Measurements from ENCODE around the gene UNG. TPM values are rescaled to one million over a fixed set of nuclear protein-coding genes. Genes with fewer than 3 reads are reported as not detected.

Gene UNG
- polyA plus RNA-seq, 1 donor from 2014 or later: 24.6 TPM

DNA sequence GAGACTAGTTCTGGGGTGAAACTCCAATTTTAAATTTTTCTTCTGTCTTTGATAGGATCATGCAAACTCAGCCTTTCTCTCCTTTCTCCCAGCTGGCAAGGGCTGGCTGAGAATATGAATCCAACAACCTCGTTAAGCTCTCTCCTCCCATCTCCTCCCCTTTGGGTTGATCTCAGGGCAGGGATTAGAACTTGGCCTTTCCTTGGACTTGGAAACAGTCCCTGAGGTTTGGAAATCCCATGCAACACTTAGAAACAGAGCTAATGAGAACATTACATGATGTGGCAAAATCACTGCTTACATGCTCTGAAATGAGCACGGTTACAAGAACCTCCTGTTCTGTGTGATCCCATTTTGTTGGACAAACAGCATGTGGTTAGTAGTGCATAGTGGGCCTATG lies 50.6 kb downstream of the UNG start:
- H3K4me3 Mint-ChIP-seq: no peak overlapping the region
- H3K36me3 Mint-ChIP-seq: peaks cover 2% of the 10 kb centered on the region
- no peaks in the 10 kb centered on the region for H3K9me3 Mint-ChIP-seq
- H3K4me1 Mint-ChIP-seq: peaks cover 0 to under 1% (median 0%) of the 10 kb centered on the region in 3 donors
- H3K27ac Mint-ChIP-seq: no peak overlapping the region
- peaks cover 8% of the 10 kb centered on the region for H3K27me3 Mint-ChIP-seq

DNA sequence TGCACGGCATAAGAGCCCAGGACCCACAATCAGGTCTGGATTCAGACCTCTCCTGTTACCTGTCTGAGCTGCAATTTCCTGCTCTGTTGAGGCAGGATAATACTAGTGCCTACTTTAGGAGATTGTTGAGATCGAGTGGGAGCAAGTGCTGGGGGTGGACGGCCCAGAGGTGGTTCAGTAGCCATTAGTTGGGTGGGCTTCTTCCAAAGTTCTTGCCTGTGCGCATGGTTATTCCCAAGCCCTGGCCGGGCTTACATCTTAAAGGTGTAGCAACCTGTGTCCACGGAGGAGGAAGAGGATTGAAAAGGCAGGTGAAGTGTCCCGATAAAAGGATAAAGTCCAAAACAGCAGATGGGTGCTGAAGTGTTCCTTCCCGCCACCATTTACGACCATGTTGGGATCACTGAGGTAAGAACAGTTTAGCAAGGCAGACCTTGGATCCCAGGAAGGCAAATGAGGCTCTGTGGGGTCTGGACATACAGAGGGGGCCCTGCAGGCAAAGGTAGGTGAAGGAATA lies 52.8 kb downstream of the UNG start:
- Mint-ChIP-seq H3K4me3 (peak overlapping the region in 1 of 4 donors; percentile 37), H3K4me1 (peaks cover 3 to 6% (median 5%) of the 10 kb centered on the region in 3 donors), H3K27me3 (peaks cover 4% of the 10 kb centered on the region), H3K36me3 (peaks cover 2% of the 10 kb centered on the region), H3K27ac (peak overlapping the region in 1 of 3 donors; percentile 43), H3K9me3 (no peaks in the 10 kb centered on the region)

DNA sequence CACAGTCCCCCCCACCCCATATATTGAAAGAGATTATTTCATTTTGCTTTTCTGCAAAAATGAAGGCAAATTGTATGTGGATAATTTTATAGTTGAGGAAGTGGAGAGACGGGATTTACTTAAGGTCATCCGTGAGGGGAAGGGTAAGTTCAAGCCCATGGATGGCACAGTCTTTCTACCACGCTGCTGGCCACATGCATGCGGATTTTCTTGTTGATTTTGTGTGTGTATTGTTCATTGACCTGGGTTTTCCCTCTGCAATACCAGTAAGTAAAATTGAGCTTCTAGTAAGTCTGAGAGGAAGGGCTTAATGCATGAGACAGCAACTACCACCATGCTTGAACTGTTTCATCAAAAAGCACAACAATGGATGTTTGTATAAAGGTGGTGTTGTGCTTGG lies 54.1 kb downstream of the UNG start:
- peaks cover 4% of the 10 kb centered on the region for H3K27me3 Mint-ChIP-seq
- no peaks in the 10 kb centered on the region for H3K9me3 Mint-ChIP-seq
- peak overlapping the region in 1 of 4 donors; percentile 51 for H3K4me3 Mint-ChIP-seq
- H3K36me3 Mint-ChIP-seq: peaks cover 2% of the 10 kb centered on the region
- peak overlapping the region in 1 of 3 donors; percentile 73 for H3K27ac Mint-ChIP-seq
- H3K4me1 Mint-ChIP-seq: peaks cover 8 to 12% (median 8%) of the 10 kb centered on the region in 3 donors

DNA sequence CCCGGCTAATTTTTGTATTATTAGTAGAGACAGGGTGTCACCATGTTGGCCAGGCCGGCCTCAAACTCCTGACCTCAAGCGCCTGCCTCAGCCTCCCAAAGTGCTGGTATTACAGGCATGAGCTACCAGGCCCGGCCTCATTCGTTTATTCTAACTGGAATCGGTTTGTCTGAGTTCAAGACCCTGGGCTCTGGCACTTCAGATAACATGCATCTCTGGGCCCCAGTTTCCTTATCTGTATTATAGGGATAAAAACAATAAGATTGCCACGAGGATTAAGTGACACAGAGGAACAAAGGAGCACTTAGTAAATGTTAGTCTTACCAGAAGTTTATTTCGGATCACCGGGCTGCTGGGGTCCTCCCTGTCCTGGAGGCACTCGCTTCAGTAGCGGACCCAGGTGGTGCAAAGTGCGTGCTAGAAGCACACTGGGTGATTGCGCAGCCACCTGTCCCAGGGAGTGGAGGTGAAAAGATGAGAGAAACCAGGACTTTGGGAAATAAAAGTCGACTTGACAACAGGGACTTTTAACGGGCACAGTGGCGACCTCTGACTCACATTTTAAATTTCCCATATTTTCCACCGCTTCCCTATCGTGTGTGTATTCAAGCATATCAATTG lies 56.5 kb downstream of the UNG start:
- Mint-ChIP-seq H3K9me3 (no peaks in the 10 kb centered on the region), H3K27me3 (peaks cover 3% of the 10 kb centered on the region), H3K27ac (peak overlapping the region in 1 of 3 donors; percentile 39), H3K4me1 (peaks cover 8 to 12% (median 12%) of the 10 kb centered on the region in 3 donors), H3K4me3 (peak overlapping the region; percentile 87 to 99 (median 91)), H3K36me3 (no peaks in the 10 kb centered on the region)

DNA sequence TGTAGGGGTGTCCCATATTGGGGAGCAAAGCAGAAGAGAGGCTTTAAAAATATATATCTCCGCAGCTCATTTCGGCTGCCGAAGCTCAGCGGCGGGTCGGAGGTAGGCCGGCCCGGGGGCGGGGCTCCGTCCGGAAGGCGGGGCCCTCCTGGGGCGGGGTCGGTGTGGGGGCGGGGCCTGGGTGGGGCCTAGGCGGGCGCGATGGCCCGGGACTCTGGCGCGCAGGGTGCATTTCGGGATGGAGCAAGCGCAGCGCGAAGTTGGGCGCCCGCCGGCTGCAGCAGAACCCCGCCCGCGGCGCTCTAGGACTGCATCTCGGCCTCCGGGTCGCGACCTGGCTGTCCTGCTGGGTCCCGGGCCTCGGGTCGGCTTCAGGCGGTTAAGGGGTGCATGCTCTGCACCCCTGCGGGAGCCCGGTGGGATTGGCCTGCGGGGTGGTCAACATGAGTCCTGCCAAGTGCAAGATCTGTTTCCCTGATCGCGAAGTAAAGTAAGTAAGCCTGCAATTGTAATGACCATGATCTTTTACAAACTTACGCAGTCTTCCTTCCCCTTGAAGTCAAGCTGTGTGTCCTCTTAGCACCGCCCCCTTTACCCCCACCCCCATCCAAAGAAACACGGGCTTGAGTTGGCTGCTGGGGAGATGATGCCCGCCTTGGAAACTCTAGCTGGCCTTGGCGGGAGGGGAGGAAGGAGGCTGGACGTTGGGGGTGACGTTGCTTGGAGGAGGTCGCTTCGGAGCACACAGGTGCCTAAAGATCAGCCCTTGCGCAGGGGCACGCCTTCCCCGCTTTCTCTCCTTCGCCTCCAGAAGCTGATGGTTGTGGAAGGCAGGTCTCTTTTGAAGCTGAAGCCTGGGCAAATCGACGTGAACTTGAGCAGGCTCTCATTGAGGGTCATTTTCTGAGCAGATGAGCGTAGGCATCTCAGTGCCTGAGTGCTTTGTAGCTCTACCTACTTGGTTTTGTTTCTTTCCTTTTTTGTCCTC lies 57.3 kb downstream of the UNG start:
- H3K9me3 Mint-ChIP-seq: no peaks in the 10 kb centered on the region
- H3K36me3 Mint-ChIP-seq: no peaks in the 10 kb centered on the region
- peaks cover 8 to 12% (median 12%) of the 10 kb centered on the region in 3 donors for H3K4me1 Mint-ChIP-seq
- H3K27me3 Mint-ChIP-seq: peaks cover 3% of the 10 kb centered on the region
- peak overlapping the region; percentile 87 to 99 (median 91) for H3K4me3 Mint-ChIP-seq
- peak overlapping the region; percentile 19 to 98 (median 83) for H3K27ac Mint-ChIP-seq

DNA sequence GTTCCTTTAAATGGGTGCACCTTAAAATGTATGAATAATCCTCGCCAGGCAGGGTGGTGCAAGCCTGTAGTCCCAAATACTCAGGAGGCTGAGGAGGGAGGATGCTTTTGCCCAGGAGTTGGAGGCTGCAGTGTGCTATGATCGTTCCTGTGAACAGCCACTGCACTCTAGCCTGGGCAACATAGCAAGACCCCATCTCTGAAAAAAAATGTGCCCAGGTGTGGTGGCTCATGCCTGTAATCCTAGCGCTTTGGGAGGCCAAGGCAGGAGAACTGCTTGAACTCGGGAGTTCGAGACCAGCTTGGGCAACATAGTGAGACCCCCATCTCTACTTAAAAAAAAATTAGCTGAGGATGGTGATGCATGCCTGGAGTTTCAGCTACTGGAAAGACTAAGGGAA lies 58.6 kb downstream of the UNG start:
- Mint-ChIP-seq H3K36me3 (peaks cover 3% of the 10 kb centered on the region), H3K27me3 (peaks cover 3% of the 10 kb centered on the region), H3K9me3 (no peaks in the 10 kb centered on the region), H3K4me3 (no peak overlapping the region), H3K4me1 (peaks cover 8 to 12% (median 12%) of the 10 kb centered on the region in 3 donors), H3K27ac (no peak overlapping the region)

DNA sequence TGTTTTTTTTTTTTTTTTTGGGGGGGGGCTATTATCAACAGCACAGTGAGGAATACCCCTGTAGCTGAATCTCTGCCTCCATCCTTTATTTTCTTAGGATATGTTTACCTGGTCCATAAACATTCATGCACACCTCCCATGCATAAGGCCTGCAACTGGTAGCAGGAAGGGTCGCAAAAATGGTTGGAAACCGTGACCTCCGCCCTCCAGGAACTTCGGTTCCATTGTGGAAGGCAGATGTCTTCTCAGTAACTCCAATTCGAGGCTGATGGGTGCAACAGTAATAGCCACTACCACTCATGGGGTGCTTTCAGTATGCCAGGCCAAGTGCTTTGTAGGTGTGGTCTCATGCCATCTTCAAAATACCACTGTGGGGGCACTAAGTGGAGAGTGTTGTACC lies 59.2 kb downstream of the UNG start:
- H3K4me1 Mint-ChIP-seq: peaks cover 8 to 12% (median 12%) of the 10 kb centered on the region in 3 donors
- H3K4me3 Mint-ChIP-seq: no peak overlapping the region
- H3K9me3 Mint-ChIP-seq: no peaks in the 10 kb centered on the region
- H3K27ac Mint-ChIP-seq: no peak overlapping the region
- peaks cover 3% of the 10 kb centered on the region for H3K27me3 Mint-ChIP-seq
- peaks cover 3% of the 10 kb centered on the region for H3K36me3 Mint-ChIP-seq

DNA sequence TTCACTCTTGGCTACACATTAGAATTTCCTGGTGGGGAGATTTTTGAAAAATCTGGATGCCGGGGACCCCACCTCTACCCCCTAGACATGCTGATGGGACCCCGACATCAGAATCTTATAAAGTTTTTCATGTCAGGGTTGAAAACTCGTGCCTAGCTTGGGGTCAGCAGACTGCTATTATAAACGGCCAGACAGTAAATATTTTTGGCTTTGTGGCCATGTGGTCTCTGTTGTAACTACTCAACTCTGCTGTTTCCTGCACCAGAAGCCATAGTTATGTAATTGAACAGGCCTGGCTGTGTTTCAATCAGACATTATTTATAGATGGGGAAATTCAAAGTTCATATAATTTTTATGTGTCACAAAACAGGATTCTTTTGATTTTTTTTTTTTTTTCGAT lies 60.6 kb downstream of the UNG start:
- Mint-ChIP-seq H3K27me3 (no peaks in the 10 kb centered on the region), H3K4me1 (peaks cover 8 to 12% (median 12%) of the 10 kb centered on the region in 3 donors), H3K4me3 (no peak overlapping the region), H3K9me3 (peaks cover 0 to 2% (median 0%) of the 10 kb centered on the region in 3 donors), H3K36me3 (peaks cover 3% of the 10 kb centered on the region), H3K27ac (no peak overlapping the region)

DNA sequence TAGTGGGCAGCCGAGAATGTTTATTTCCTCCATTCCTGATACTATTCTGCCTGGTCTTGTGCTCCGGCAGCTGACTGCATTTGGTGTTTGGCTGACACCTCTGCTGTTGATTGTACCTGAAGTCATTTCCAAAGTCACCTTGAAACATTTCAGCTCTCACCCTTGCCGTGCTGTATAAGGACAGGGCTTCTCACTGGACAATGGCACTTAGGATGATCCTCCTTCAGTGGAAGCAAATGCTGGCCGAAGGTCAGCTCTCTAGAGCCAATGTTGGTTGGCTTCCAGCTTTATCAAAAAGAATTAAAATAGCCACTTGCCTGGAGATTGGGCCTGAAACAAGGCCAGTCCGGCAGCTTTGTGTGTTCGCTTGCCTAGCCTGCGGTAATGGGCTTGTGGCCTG lies 63.0 kb downstream of the UNG start:
- no peaks in the 10 kb centered on the region for H3K27me3 Mint-ChIP-seq
- peaks cover 5% of the 10 kb centered on the region for H3K36me3 Mint-ChIP-seq
- peaks cover 0 to 2% (median 0%) of the 10 kb centered on the region in 3 donors for H3K9me3 Mint-ChIP-seq
- H3K4me1 Mint-ChIP-seq: peaks cover under 1 to 8% (median 3%) of the 10 kb centered on the region in 3 donors
- no peak overlapping the region for H3K4me3 Mint-ChIP-seq
- no peak overlapping the region for H3K27ac Mint-ChIP-seq

Other genes with a start within 250 kb of the UNG start
- 10.3 TPM for gene SSH1, start 240.0 kb upstream of the UNG start, polyA plus RNA-seq
- gene DAO, start 217.5 kb upstream of the UNG start, polyA plus RNA-seq: not detected
- gene SVOP, start 76.5 kb upstream of the UNG start, polyA plus RNA-seq: not detected
- 16.0 TPM for gene USP30, start 45.0 kb upstream of the UNG start, polyA plus RNA-seq
- 17.6 TPM for gene ALKBH2, start 4.1 kb upstream of the UNG start, polyA plus RNA-seq
- 2.4 TPM for gene ACACB, start 19.0 kb downstream of the UNG start, polyA plus RNA-seq
- gene FOXN4, start 211.7 kb downstream of the UNG start, polyA plus RNA-seq: not detected